HepG2 (cell line): Measurements from ENCODE around the gene BAHCC1. TPM values are rescaled to one million over a fixed set of nuclear protein-coding genes. Genes with fewer than 3 reads are reported as not detected.
A peak's percentile ranks its signal among the peaks of the same experiment; 100 is the strongest.

Source experiments
- BCL6 ChIP-seq: IDR thresholded peaks from 2 replicates; pipeline ENCODE4 v1.6.1; 2016; ENCODE audit warnings: missing genetic modification reagents, missing compliant biosample characterization
- EHMT2 ChIP-seq: fragments of 200-600 bp; sonication (generic); IDR thresholded peaks from 2 replicates; pipeline ENCODE4 v1.7.0; 2017; ENCODE audit warnings: antibody characterized with exemption, low read depth, low read length, borderline replicate concordance
- HDAC2 ChIP-seq: sonication (generic); formaldehyde crosslinking; IDR thresholded peaks from 2 replicates; pipeline ENCODE4 v1.4.0; 2020; ENCODE audit warnings: missing genetic modification reagents
- NFE2L1 ChIP-seq: sonication (generic); formaldehyde crosslinking; IDR thresholded peaks from 2 replicates; pipeline ENCODE4 v1.4.0; 2020; ENCODE audit warnings: missing genetic modification reagents, mild to moderate bottlenecking, borderline replicate concordance
- PAX8 ChIP-seq: sonication (generic); formaldehyde crosslinking; IDR thresholded peaks from 2 replicates; pipeline ENCODE4 v1.8.0; 2022; ENCODE audit warnings: mild to moderate bottlenecking, missing genetic modification reagents, borderline replicate concordance
- PTBP1 ChIP-seq: fragments of 200-400 bp; formaldehyde crosslinking; IDR thresholded peaks from 2 replicates; pipeline ENCODE4 v1.6.1; 2018; ENCODE audit warnings: low read length, low read depth; ENCODE audit not compliant: poor library complexity, severe bottlenecking
- RAD21 ChIP-seq: fragments of 450-650 bp; formaldehyde crosslinking; IDR thresholded peaks from 2 replicates; pipeline ENCODE4 v1.5.0; 2020; ENCODE audit warnings: mild to moderate bottlenecking
- RARA ChIP-seq: IDR thresholded peaks from 2 replicates; pipeline ENCODE4 v1.6.1; 2016; ENCODE audit warnings: missing genetic modification reagents, missing compliant biosample characterization
- SIN3A ChIP-seq: IDR thresholded peaks from 2 replicates; pipeline ENCODE4 v1.6.1; 2011; ENCODE audit warnings: low read depth, mild to moderate bottlenecking, control low read depth, low read length, borderline replicate concordance
- SMYD3 ChIP-seq: sonication (generic); formaldehyde crosslinking; IDR thresholded peaks from 2 replicates; pipeline ENCODE4 v1.8.1; 2023; ENCODE audit warnings: mild to moderate bottlenecking, missing genetic modification reagents
- TFDP1 ChIP-seq: IDR thresholded peaks from 2 replicates; pipeline ENCODE4 v1.6.1; 2016; ENCODE audit warnings: missing compliant biosample characterization, missing genetic modification reagents, borderline replicate concordance
- UBTF ChIP-seq: sonication (generic); formaldehyde crosslinking; IDR thresholded peaks from 2 replicates; pipeline ENCODE4 v1.4.0; 2020; ENCODE audit warnings: mild to moderate bottlenecking, missing genetic modification reagents
- ZNF225 ChIP-seq: sonication (generic); formaldehyde crosslinking; IDR thresholded peaks from 2 replicates; pipeline ENCODE4 v1.4.0; 2020; ENCODE audit warnings: mild to moderate bottlenecking, missing genetic modification reagents
- ZNF235 ChIP-seq: sonication (generic); formaldehyde crosslinking; IDR thresholded peaks from 2 replicates; pipeline ENCODE4 v1.8.1; 2023; ENCODE audit warnings: mild to moderate bottlenecking, missing genetic modification reagents, borderline replicate concordance
- ZNF609 ChIP-seq: sonication (generic); formaldehyde crosslinking; IDR thresholded peaks from 2 replicates; pipeline ENCODE4 v1.4.0; 2020; ENCODE audit warnings: mild to moderate bottlenecking, missing genetic modification reagents, borderline replicate concordance
- ZNF674 ChIP-seq: sonication (generic); formaldehyde crosslinking; IDR thresholded peaks from 2 replicates; pipeline ENCODE4 v1.5.0; 2020; ENCODE audit warnings: low read depth, mild to moderate bottlenecking, missing genetic modification reagents
- ZNF747 ChIP-seq: sonication (generic); formaldehyde crosslinking; IDR thresholded peaks from 2 replicates; pipeline ENCODE4 v1.8.1; 2023; ENCODE audit warnings: missing genetic modification reagents, mild to moderate bottlenecking, borderline replicate concordance
- polyA plus RNA-seq, 8 experiments: library from polyadenylated mRNA; depleted of rRNA in 3 of 8; stranded (reverse) in 7 of 8; unstranded in 1 of 8; fragments of >200 nt; fragmentation: Illumina TruSeq in 4 of 8; extraction: Trizol in 4 of 8; gene quantifications; 2 replicates each; pipeline versions ENCODE4 v1.2.1 to v1.2.3, GENCODE V29; 2011 to 2016; ENCODE audit warnings: low read depth in 4 of 8, missing spikeins in 1 of 8, mixed read lengths in 1 of 8; ENCODE audit not compliant: insufficient read depth in 1 of 8
- total RNA-seq, 5 experiments: library from RNA; depleted of rRNA; stranded (reverse); fragments of >200 nt; fragmentation: Illumina TruSeq; extraction: Trizol; gene quantifications; 2 replicates each; pipeline ENCODE4 v1.2.3, GENCODE V29; 2016; ENCODE audit warnings: low read depth in 1 of 5

Gene BAHCC1
- total and polyA plus RNA-seq, 2 of the 13 experiments (the other 11 are each of a cell fraction or from before 2014, with no cell fraction given) = 1.4 to 1.7 TPM

- peak; percentile 24; the same call in 1 of the 2 replicates for TF ChIP-seq ZNF609
- TF ChIP-seq ZNF747 (CRISPR knock-in tag) = peak; percentile 54; the same call in 1 of the 2 replicates
- TF ChIP-seq NFE2L1 (CRISPR knock-in tag) = no peak
- peak; percentile 25 for TF ChIP-seq PTBP1
- no peak for TF ChIP-seq BCL6 (CRISPR knock-in tag)
- TF ChIP-seq ZNF674 (CRISPR knock-in tag) = peak; percentile 68; the same call in 1 of the 2 replicates
- no peak; the same call in none of the 2 replicates for TF ChIP-seq ZNF225 (CRISPR knock-in tag)
- no peak for TF ChIP-seq SMYD3
- TF ChIP-seq TFDP1 (CRISPR knock-in tag) = no peak; the same call in 1 of the 2 replicates
- TF ChIP-seq RAD21 (CRISPR knock-in tag) = peak; percentile 19; the same call in 1 of the 2 replicates
- TF ChIP-seq HDAC2 = 0 out of 2 replicates have a peak, but pooled peaks have one; percentile 13
- peak; percentile 8; the same call in 1 of the 2 replicates for TF ChIP-seq ZNF235 (CRISPR knock-in tag)
- TF ChIP-seq UBTF (CRISPR knock-in tag) = peak; percentile 62; the same call in 1 of the 2 replicates
- no peak for TF ChIP-seq PAX8 (CRISPR knock-in tag)
- peak; percentile 60; the same call in 1 of the 2 replicates for TF ChIP-seq SIN3A
- no peak for TF ChIP-seq RARA (CRISPR knock-in tag)
- no peak for TF ChIP-seq EHMT2
Measured at GRCh38 chr17:81511804-81512561, 116.7 kb downstream of the BAHCC1 start (continued).
